ENCODE results near the gene TMIGD3.

Gene TMIGD3

DNA sequence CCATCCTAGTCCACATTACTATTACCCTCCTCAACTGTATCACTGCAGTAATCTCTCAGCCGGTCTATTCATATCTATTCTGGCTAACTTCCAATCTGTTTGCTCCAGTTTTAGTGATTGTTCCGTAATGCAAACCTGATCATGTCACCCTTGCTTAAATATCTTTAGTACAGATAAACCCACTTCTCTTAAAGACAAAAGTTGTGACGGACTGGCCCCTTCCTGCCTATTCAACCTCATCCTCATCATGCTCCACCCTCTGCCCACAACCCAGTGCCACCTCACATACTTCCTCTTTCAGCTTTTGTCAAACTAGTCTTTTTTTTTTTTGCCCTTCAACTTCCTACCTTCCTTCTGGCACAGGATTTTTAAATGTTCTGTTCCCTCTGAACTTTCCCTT, 32.4 kb downstream of the TMIGD3 start:
- H3K23ac ChIP-seq (ENCODE audit: low read length), result no peak overlapping the region
- no CpG with 5 or more reads among the region's 3 CpGs for WGBS (ENCODE audit: extremely low coverage, insufficient coverage, insufficient read length)

DNA sequence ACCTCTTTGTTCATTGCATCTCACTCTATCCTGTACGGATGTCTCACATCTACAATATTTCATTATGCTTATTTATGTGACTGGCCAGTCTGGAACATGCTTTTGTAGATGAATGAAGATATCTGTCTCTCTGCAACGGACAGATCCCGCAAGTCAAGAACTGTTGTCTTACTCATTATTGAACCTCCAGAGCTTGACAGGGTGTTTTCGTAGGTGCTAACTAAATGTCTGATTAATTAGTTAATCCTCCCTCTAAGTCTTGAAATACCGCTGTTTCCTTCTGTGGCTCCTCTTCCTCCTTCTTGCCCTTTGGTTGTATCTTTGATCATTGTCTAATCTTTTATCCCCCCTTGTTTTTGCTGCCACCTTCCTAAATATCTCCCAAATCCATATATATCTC, 32.8 kb downstream of the TMIGD3 start:
- Histone ChIP-seq H3K4me2 (ENCODE audit: low read length) (no peak overlapping the region), H3K23ac (ENCODE audit: low read length) (no peak overlapping the region), H3K79me2 (ENCODE audit: control insufficient read depth, insufficient read depth, low read length, poor library complexity) (no peaks in the 10 kb centered on the region), H4K12ac (ENCODE audit: low read depth, low read length) (no peak overlapping the region), H3K79me1 (ENCODE audit: low read length) (no peaks in the 10 kb centered on the region), H3K4me1 (ENCODE audit: control insufficient read depth in 1 of 2, insufficient read depth in 2 of 2, low read length in 2 of 2) (no peaks in the 10 kb centered on the region), H2BK12ac (ENCODE audit: low read length) (no peak overlapping the region), H3K27ac (ENCODE audit: low read depth, low read length) (no peak overlapping the region), H3K36me3 (ENCODE audit: control insufficient read depth in 1 of 2, insufficient read depth in 2 of 2, low read length in 2 of 2) (peaks cover 0 to 5% of the 10 kb centered on the region in 2 experiments), H4K8ac (ENCODE audit: low read depth, low read length) (no peak overlapping the region), H3K4me3 (ENCODE audit: low read depth, low read length) (no peak overlapping the region), H2BK5ac (ENCODE audit: low read depth, low read length, poor library complexity) (no peak overlapping the region), H3K27me3 (ENCODE audit: insufficient read depth, low read length) (no peaks in the 10 kb centered on the region), H4K91ac (ENCODE audit: low read depth, low read length) (no peak overlapping the region), H3K4ac (ENCODE audit: low read depth, low read length) (no peak overlapping the region), H2AK5ac (ENCODE audit: low read length) (no peak overlapping the region), H2AFZ (ENCODE audit: insufficient read depth, low read length, poor library complexity) (no peak overlapping the region), H3K9ac (ENCODE audit: low read length) (no peak overlapping the region), H2BK120ac (ENCODE audit: insufficient read depth, low read length, poor library complexity) (no peak overlapping the region), H3K18ac (ENCODE audit: low read length) (no peak overlapping the region), H3K9me3 (ENCODE audit: insufficient read depth, low read depth, low read length) (no peaks in the 10 kb centered on the region), H3K14ac (ENCODE audit: low read length) (no peak overlapping the region)
- WGBS (ENCODE audit: extremely low coverage, insufficient coverage, insufficient read length), result no CpG with 5 or more reads among the region's 5 CpGs
- no peak for DNase-seq

More for the DNA sequence above, 32.4 kb downstream of the TMIGD3 start:
- H2BK5ac ChIP-seq (ENCODE audit: low read depth, low read length, poor library complexity), result no peak overlapping the region
- no peak overlapping the region for H4K91ac ChIP-seq (ENCODE audit: low read depth, low read length)
- no peak overlapping the region for H3K4ac ChIP-seq (ENCODE audit: low read depth, low read length)
- no peaks in the 10 kb centered on the region for H3K9me3 ChIP-seq (ENCODE audit: insufficient read depth, low read depth, low read length)
- no peak overlapping the region for H3K9ac ChIP-seq (ENCODE audit: low read length)
- no peak overlapping the region for H3K4me3 ChIP-seq (ENCODE audit: low read depth, low read length)
- no peaks in the 10 kb centered on the region for H3K79me1 ChIP-seq (ENCODE audit: low read length)
- H2AFZ ChIP-seq (ENCODE audit: insufficient read depth, low read length, poor library complexity), result no peak overlapping the region
- no peak overlapping the region for H2BK12ac ChIP-seq (ENCODE audit: low read length)
- H3K4me2 ChIP-seq (ENCODE audit: low read length), result no peak overlapping the region
- peaks cover 0 to under 1% of the 10 kb centered on the region in 2 experiments for H3K4me1 ChIP-seq (ENCODE audit: control insufficient read depth in 1 of 2, insufficient read depth in 2 of 2, low read length in 2 of 2)
- no peak overlapping the region for H2AK5ac ChIP-seq (ENCODE audit: low read length)
- no peaks in the 10 kb centered on the region for H3K79me2 ChIP-seq (ENCODE audit: control insufficient read depth, insufficient read depth, low read length, poor library complexity)
- H3K27ac ChIP-seq (ENCODE audit: low read depth, low read length), result no peak overlapping the region
- H2BK120ac ChIP-seq (ENCODE audit: insufficient read depth, low read length, poor library complexity), result no peak overlapping the region
- DNase-seq, result no peak
- no peak overlapping the region for H3K14ac ChIP-seq (ENCODE audit: low read length)
- no peak overlapping the region for H3K18ac ChIP-seq (ENCODE audit: low read length)
- H3K36me3 ChIP-seq (ENCODE audit: control insufficient read depth in 1 of 2, insufficient read depth in 2 of 2, low read length in 2 of 2), result peaks cover 0 to 5% of the 10 kb centered on the region in 2 experiments
- H4K8ac ChIP-seq (ENCODE audit: low read depth, low read length), result no peak overlapping the region
- no peak overlapping the region for H4K12ac ChIP-seq (ENCODE audit: low read depth, low read length)
- no peaks in the 10 kb centered on the region for H3K27me3 ChIP-seq (ENCODE audit: insufficient read depth, low read length)

- Histone ChIP-seq H2BK5ac (ENCODE audit: low read depth, low read length, poor library complexity) (no peak overlapping the region), H2AK5ac (ENCODE audit: low read length) (no peak overlapping the region), H3K4me3 (ENCODE audit: low read depth, low read length) (no peak overlapping the region), H3K23ac (ENCODE audit: low read length) (no peak overlapping the region), H4K91ac (ENCODE audit: low read depth, low read length) (no peak overlapping the region), H3K27me3 (ENCODE audit: insufficient read depth, low read length) (no peaks in the 10 kb centered on the region), H3K4ac (ENCODE audit: low read depth, low read length) (no peak overlapping the region), H3K27ac (ENCODE audit: low read depth, low read length) (no peak overlapping the region), H2BK12ac (ENCODE audit: low read length) (no peak overlapping the region), H3K4me1 (ENCODE audit: control insufficient read depth in 1 of 2, insufficient read depth in 2 of 2, low read length in 2 of 2) (no peaks in the 10 kb centered on the region), H3K18ac (ENCODE audit: low read length) (no peak overlapping the region), H3K79me1 (ENCODE audit: low read length) (no peaks in the 10 kb centered on the region), H4K8ac (ENCODE audit: low read depth, low read length) (no peak overlapping the region), H4K12ac (ENCODE audit: low read depth, low read length) (no peak overlapping the region), H3K4me2 (ENCODE audit: low read length) (no peak overlapping the region), H3K9ac (ENCODE audit: low read length) (no peak overlapping the region), H3K9me3 (ENCODE audit: insufficient read depth, low read depth, low read length) (no peaks in the 10 kb centered on the region), H3K14ac (ENCODE audit: low read length) (no peak overlapping the region), H3K79me2 (ENCODE audit: control insufficient read depth, insufficient read depth, low read length, poor library complexity) (no peaks in the 10 kb centered on the region), H3K36me3 (ENCODE audit: control insufficient read depth in 1 of 2, insufficient read depth in 2 of 2, low read length in 2 of 2) (peaks cover 0 to 5% of the 10 kb centered on the region in 2 experiments), H2AFZ (ENCODE audit: insufficient read depth, low read length, poor library complexity) (no peak overlapping the region), H2BK120ac (ENCODE audit: insufficient read depth, low read length, poor library complexity) (no peak overlapping the region)
- DNase-seq, result no peak
Observed at GRCh38 chr1:111469539-111469938, 33.9 kb downstream of the TMIGD3 start.

DNA sequence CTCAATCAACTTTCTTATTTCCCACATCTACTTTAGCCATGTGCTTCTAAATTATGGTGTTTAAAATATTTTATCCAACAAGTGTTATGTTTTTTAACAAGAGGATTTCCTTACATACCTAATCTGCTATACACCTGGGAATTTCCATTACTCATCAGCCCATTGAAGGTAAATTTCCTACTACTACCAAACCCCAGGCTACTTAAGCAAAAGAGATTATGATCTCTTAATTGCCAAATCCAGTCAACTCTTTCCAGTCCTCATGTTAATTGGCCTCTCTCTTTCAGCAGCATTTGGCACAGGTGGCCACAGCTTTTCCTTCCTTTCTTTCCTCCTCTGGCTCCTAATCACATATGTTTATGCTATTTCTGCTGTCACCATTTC, 34.7 kb downstream of the TMIGD3 start:
- peak in 1 of 2 donors; percentile 33 for DNase-seq
- Histone ChIP-seq H3K9me3 (ENCODE audit: insufficient read depth, low read depth, low read length) (no peaks in the 10 kb centered on the region), H3K4me3 (ENCODE audit: low read depth, low read length) (no peak overlapping the region), H4K8ac (ENCODE audit: low read depth, low read length) (no peak overlapping the region), H4K12ac (ENCODE audit: low read depth, low read length) (no peak overlapping the region), H2AK5ac (ENCODE audit: low read length) (no peak overlapping the region), H2BK12ac (ENCODE audit: low read length) (no peak overlapping the region), H3K36me3 (ENCODE audit: control insufficient read depth in 1 of 2, insufficient read depth in 2 of 2, low read length in 2 of 2) (peaks cover 0 to 5% of the 10 kb centered on the region in 2 experiments), H3K14ac (ENCODE audit: low read length) (no peak overlapping the region), H3K27ac (ENCODE audit: low read depth, low read length) (no peak overlapping the region), H3K4me2 (ENCODE audit: low read length) (no peak overlapping the region), H3K79me1 (ENCODE audit: low read length) (no peaks in the 10 kb centered on the region), H3K18ac (ENCODE audit: low read length) (no peak overlapping the region), H3K4ac (ENCODE audit: low read depth, low read length) (no peak overlapping the region), H3K27me3 (ENCODE audit: insufficient read depth, low read length) (no peaks in the 10 kb centered on the region), H2BK5ac (ENCODE audit: low read depth, low read length, poor library complexity) (no peak overlapping the region), H2AFZ (ENCODE audit: insufficient read depth, low read length, poor library complexity) (no peak overlapping the region), H3K9ac (ENCODE audit: low read length) (no peak overlapping the region), H3K4me1 (ENCODE audit: control insufficient read depth in 1 of 2, insufficient read depth in 2 of 2, low read length in 2 of 2) (no peaks in the 10 kb centered on the region), H3K23ac (ENCODE audit: low read length) (no peak overlapping the region), H3K79me2 (ENCODE audit: control insufficient read depth, insufficient read depth, low read length, poor library complexity) (no peaks in the 10 kb centered on the region), H2BK120ac (ENCODE audit: insufficient read depth, low read length, poor library complexity) (no peak overlapping the region), H4K91ac (ENCODE audit: low read depth, low read length) (no peak overlapping the region)

Measured in trophoblast cell (in vitro differentiated cells and primary cell).